GM18517 (cell line): Measurements from ENCODE around the gene POTEM.
"Not testable (repeated sequence)": the region's sequence is repeated elsewhere in the genome, so short reads cannot be mapped to it uniquely, and the experiment has no call there.

Experiments
- ATAC-seq: cut with Tn5 transposase; IDR thresholded peaks from one replicate; pipeline ENCODE4 v1.9.1; 2021; ENCODE audit warnings: mild to moderate bottlenecking, moderate library complexity; ENCODE audit not compliant: unreplicated experiment

Gene POTEM

GRCh38 chr14:18967134-18967533, at the start of gene POTEM:
POTEM (plus strand) TSS chr14:18967434; CDS start chr14:18967486, 52 bp downstream.
- ATAC-seq = not testable (repeated sequence)

GRCh38 chr14:18918345-18918744, 48.9 kb upstream of the POTEM start:
- not testable (repeated sequence) for ATAC-seq

- ATAC-seq = not testable (repeated sequence)
Measured at GRCh38 chr14:18920052-18920451, 47.2 kb upstream of the POTEM start.

GRCh38 chr14:18921055-18921701, 46.1 kb upstream of the POTEM start:
- ATAC-seq = not testable (repeated sequence)

- not testable (repeated sequence) for ATAC-seq
Measured at GRCh38 chr14:18936848-18937247, 30.4 kb upstream of the POTEM start.

- ATAC-seq = not testable (repeated sequence)
Measured at GRCh38 chr14:18938733-18939132, 28.5 kb upstream of the POTEM start.

- not testable (repeated sequence) for ATAC-seq
Measured at GRCh38 chr14:18949939-18950338, 17.3 kb upstream of the POTEM start.

GRCh38 chr14:18953085-18953484, 14.1 kb upstream of the POTEM start:
- not testable (repeated sequence) for ATAC-seq

- not testable (repeated sequence) for ATAC-seq
Measured at GRCh38 chr14:18955816-18956215, 11.4 kb upstream of the POTEM start.

- ATAC-seq = not testable (repeated sequence)
Measured at GRCh38 chr14:18961576-18961975, 5.7 kb upstream of the POTEM start.

GRCh38 chr14:18962143-18962542, 5.1 kb upstream of the POTEM start:
- peak; percentile 64 for ATAC-seq

GRCh38 chr14:18963276-18963675, 4.0 kb upstream of the POTEM start:
- not testable (repeated sequence) for ATAC-seq

GRCh38 chr14:18964878-18965277, 2.4 kb upstream of the POTEM start:
- ATAC-seq = not testable (repeated sequence)

- not testable (repeated sequence) for ATAC-seq
Measured at GRCh38 chr14:19002566-19002965, 35.3 kb downstream of the POTEM start.

- ATAC-seq = not testable (repeated sequence)
Measured at GRCh38 chr14:19006490-19006889, 39.3 kb downstream of the POTEM start.

- not testable (repeated sequence) for ATAC-seq
Measured at GRCh38 chr14:19007678-19008077, 40.4 kb downstream of the POTEM start.

GRCh38 chr14:19011029-19011428, 43.8 kb downstream of the POTEM start:
- not testable (repeated sequence) for ATAC-seq

- ATAC-seq = not testable (repeated sequence)
Measured at GRCh38 chr14:19011703-19012102, 44.5 kb downstream of the POTEM start.

GRCh38 chr14:19015185-19015584, 48.0 kb downstream of the POTEM start:
- not testable (repeated sequence) for ATAC-seq

- ATAC-seq = not testable (repeated sequence)
Measured at GRCh38 chr14:19025080-19025589, 57.9 kb downstream of the POTEM start.

GRCh38 chr14:19026649-19027351, 59.6 kb downstream of the POTEM start:
- not testable (repeated sequence) for ATAC-seq

- ATAC-seq = not testable (repeated sequence)
Measured at GRCh38 chr14:19027895-19028294, 60.7 kb downstream of the POTEM start.
